ENCODE results near the gene SELENOP.
"Not testable (repeated sequence)": the region's sequence is repeated elsewhere in the genome, so short reads cannot be mapped to it uniquely, and the experiment has no call there.

SELENOP gene

DNA sequence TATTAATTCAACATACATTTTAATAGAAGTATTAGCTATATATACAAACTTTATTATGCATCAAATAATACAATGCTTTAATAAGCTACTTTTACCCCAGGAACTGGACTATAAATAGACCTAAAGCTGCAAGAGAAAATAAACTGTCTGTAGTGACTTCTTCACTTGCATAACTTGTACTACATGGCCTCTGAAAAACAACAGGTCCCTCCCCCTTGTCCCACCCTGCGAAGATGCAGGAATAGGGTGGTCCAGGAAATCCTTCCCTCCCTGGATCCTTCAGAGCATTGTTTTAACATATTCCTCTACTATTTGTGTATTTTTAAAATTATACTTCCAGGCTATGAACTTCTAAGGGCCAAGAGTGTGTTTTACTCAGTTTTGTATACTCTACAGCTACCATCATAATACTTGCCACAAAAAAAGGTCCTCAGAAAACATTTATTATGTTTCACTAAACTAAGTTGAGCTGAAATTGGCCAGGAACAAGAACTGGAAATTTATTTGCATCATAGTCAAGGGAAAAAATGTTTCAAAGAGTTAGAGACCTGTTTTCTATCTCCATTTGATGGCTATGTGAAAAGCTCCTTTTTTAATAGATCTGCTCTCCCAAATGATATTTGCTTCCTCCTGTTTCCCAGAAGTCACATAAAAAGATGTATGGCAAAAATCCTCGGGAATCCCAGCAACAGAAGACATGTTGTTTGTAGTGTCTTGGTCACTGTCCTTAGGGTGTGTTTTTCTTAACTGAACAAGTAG, 15.2 kb upstream of the SELENOP start:
- H3K36me3 ChIP-seq (ENCODE audit: control insufficient read depth in 4 of 4, insufficient read depth in 4 of 4, low read length in 3 of 4): no peaks in the 10 kb centered on the region
- DNase-seq: no peak
- peak overlapping the region in 1 of 7 experiments; percentile 14 for H3K4me3 ChIP-seq (ENCODE audit: control insufficient read depth in 1 of 7, extremely low read depth in 1 of 7, insufficient read depth in 4 of 7, low read depth in 2 of 7, low read length in 6 of 7)
- ChIA-PET CTCF (interaction anchor here (1.1 to 1.4 kb wide), 3 partner anchors 11 to 244 kb away, joined by 3 to 5 read pairs (median 3); no protein-coding TSS in a partner anchor), POLR2A (interaction anchor here (0.8 kb wide), 1 partner anchor 26 kb away, joined by 3 read pairs; no protein-coding TSS in a partner anchor)
- peaks cover 0 to 2% (median 0%) of the 10 kb centered on the region in 4 experiments for H3K4me1 ChIP-seq (ENCODE audit: control extremely low read depth in 1 of 4, control insufficient read depth in 4 of 4, insufficient read depth in 4 of 4, low read length in 3 of 4)
- no peaks in the 10 kb centered on the region for H3K9me3 ChIP-seq (ENCODE audit: control extremely low read depth in 1 of 5, control insufficient read depth in 4 of 5, insufficient read depth in 2 of 5, low read depth in 1 of 5, low read length in 4 of 5)
- WGBS (ENCODE audit: insufficient coverage): 89% methylated on average over 1 of the region's 2 CpGs
- no peaks in the 10 kb centered on the region for H3K27me3 ChIP-seq (replicated peaks in 2 of 5; ENCODE audit: control insufficient read depth in 4 of 5, insufficient read depth in 5 of 5, low read length in 4 of 5)
- no peak overlapping the region for H3K27ac ChIP-seq (ENCODE audit: insufficient read depth in 1 of 2, low read depth in 1 of 2, low read length in 2 of 2, poor library complexity in 1 of 2, severe bottlenecking in 2 of 2)

DNA sequence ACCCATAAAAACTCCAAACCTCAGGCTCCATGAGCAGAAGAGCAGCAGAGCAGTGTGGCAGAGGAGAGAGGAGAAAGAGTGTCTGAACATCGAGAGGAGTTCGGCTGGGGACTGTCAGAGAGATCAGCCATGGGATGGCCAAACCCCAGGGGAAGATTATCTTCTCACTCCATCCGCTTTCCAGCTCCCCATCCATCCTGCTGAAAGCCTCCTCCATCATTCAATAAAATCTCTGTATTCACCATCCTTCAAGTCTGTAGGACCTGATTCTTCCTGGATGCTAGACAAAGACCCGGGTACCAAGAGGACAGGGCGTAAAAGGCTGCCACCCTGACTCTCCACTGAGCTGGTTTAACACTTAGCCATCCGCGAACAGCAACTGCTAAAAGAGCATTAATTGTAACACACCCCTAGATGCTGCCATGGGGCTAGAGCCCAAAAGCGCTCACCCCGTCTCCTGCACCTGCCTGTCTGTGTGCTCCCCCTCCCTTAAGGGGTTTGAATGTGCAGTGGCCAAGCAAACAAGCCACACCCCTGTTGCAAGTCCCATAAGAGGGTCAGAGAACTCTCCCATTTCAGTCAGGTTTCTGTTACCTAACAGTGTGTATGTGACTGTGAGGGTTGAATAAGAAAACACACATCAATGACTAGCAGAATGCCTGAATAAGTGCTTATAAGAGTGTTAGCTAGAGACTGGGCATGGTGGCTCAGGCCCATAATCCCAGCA, 13.9 kb upstream of the SELENOP start:
- H3K36me3 ChIP-seq (ENCODE audit: control insufficient read depth in 4 of 4, insufficient read depth in 4 of 4, low read length in 3 of 4): no peaks in the 10 kb centered on the region
- no peaks in the 10 kb centered on the region for H3K9me3 ChIP-seq (ENCODE audit: control extremely low read depth in 1 of 5, control insufficient read depth in 4 of 5, insufficient read depth in 2 of 5, low read depth in 1 of 5, low read length in 4 of 5)
- H3K27ac ChIP-seq (ENCODE audit: insufficient read depth in 1 of 2, low read depth in 1 of 2, low read length in 2 of 2, poor library complexity in 1 of 2, severe bottlenecking in 2 of 2): no peak overlapping the region
- H3K4me1 ChIP-seq (ENCODE audit: control extremely low read depth in 1 of 4, control insufficient read depth in 4 of 4, insufficient read depth in 4 of 4, low read length in 3 of 4): peaks cover 0 to 2% (median 0%) of the 10 kb centered on the region in 4 experiments
- no peak overlapping the region for H3K4me3 ChIP-seq (ENCODE audit: control insufficient read depth in 1 of 7, extremely low read depth in 1 of 7, insufficient read depth in 4 of 7, low read depth in 2 of 7, low read length in 6 of 7)
- ChIA-PET POLR2A (no interaction called here), CTCF (interaction anchor here (0.5 to 1.2 kb wide), 3 partner anchors 12 to 1942 kb away, joined by 3 to 5 read pairs (median 4); no protein-coding TSS in a partner anchor)
- WGBS (ENCODE audit: insufficient coverage): 100% methylated on average over 7 of the region's 9 CpGs
- DNase-seq: no peak
- no peaks in the 10 kb centered on the region for H3K27me3 ChIP-seq (replicated peaks in 2 of 5; ENCODE audit: control insufficient read depth in 4 of 5, insufficient read depth in 5 of 5, low read length in 4 of 5)

DNA sequence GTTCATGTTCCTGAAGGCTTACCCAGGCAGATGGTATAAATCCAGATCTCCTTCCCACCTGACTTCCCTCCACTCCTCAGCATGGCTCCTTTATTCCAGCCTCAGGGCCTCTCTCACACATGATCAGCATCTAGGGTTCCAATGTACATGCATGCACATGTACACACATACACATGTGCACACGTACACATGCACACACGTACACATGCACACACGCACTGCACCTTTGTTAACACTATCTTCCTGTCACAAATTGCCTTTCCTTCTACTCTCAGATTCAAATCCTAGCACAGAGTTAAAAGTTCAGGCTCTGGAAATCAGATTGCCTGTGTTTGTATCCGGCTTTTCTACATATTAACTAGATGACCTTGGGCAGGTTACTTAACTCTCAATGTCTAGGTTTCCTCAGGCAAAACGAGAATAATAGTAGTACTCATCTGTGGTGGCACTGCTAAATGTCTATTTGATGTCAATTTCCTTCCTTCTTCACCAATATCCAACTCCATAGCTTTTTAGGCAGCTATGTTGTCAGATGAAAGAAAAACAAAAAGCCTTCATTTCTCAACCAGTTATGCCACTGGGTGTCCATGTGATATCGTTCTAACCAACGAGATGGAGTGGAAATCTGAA, 12.8 kb upstream of the SELENOP start:
- POLR2A ChIA-PET: no interaction called here
- CTCF ChIA-PET: no interaction called here
- H3K36me3 ChIP-seq (ENCODE audit: control insufficient read depth in 4 of 4, insufficient read depth in 4 of 4, low read length in 3 of 4): no peaks in the 10 kb centered on the region
- no peaks in the 10 kb centered on the region for H3K9me3 ChIP-seq (ENCODE audit: control extremely low read depth in 1 of 5, control insufficient read depth in 4 of 5, insufficient read depth in 2 of 5, low read depth in 1 of 5, low read length in 4 of 5)
- no peak overlapping the region for H3K4me3 ChIP-seq (ENCODE audit: control insufficient read depth in 1 of 7, extremely low read depth in 1 of 7, insufficient read depth in 4 of 7, low read depth in 2 of 7, low read length in 6 of 7)
- WGBS (ENCODE audit: insufficient coverage): 99% methylated on average over 6 of the region's 7 CpGs
- H3K27ac ChIP-seq (ENCODE audit: insufficient read depth in 1 of 2, low read depth in 1 of 2, low read length in 2 of 2, poor library complexity in 1 of 2, severe bottlenecking in 2 of 2): no peak overlapping the region
- no peak for DNase-seq
- no peaks in the 10 kb centered on the region for H3K4me1 ChIP-seq (ENCODE audit: control extremely low read depth in 1 of 4, control insufficient read depth in 4 of 4, insufficient read depth in 4 of 4, low read length in 3 of 4)
- no peaks in the 10 kb centered on the region for H3K27me3 ChIP-seq (replicated peaks in 2 of 5; ENCODE audit: control insufficient read depth in 4 of 5, insufficient read depth in 5 of 5, low read length in 4 of 5)

DNA sequence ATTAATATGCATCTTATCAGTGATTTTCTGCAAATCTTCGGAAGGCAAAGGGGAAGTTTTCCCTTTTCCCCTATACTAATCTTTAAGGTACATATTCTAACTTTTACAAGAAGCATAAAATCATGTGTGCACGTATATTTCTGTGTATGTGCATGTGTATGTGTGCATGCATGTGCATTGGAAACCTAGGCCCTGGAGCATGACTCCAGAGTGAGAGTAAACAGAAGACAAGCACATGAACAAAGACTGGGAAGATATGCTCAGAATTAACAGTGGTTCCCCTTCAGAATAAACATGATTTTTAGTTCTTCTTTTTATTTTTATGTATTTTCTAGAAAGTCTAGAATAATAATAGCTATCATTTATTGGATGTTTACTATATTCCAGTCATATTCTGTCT, 10.9 kb upstream of the SELENOP start:
- H3K27me3 ChIP-seq (replicated peaks in 2 of 5; ENCODE audit: control insufficient read depth in 4 of 5, insufficient read depth in 5 of 5, low read length in 4 of 5): no peaks in the 10 kb centered on the region
- WGBS (ENCODE audit: insufficient coverage): no CpG with 5 or more reads among the region's 2 CpGs
- DNase-seq: no peak
- no peak overlapping the region for H3K4me3 ChIP-seq (ENCODE audit: control insufficient read depth in 1 of 7, extremely low read depth in 1 of 7, insufficient read depth in 4 of 7, low read depth in 2 of 7, low read length in 6 of 7)
- POLR2A ChIA-PET: no interaction called here
- no peak overlapping the region for H3K27ac ChIP-seq (ENCODE audit: insufficient read depth in 1 of 2, low read depth in 1 of 2, low read length in 2 of 2, poor library complexity in 1 of 2, severe bottlenecking in 2 of 2)
- CTCF ChIA-PET: no interaction called here
- H3K4me1 ChIP-seq (ENCODE audit: control extremely low read depth in 1 of 4, control insufficient read depth in 4 of 4, insufficient read depth in 4 of 4, low read length in 3 of 4): no peaks in the 10 kb centered on the region
- no peaks in the 10 kb centered on the region for H3K36me3 ChIP-seq (ENCODE audit: control insufficient read depth in 4 of 4, insufficient read depth in 4 of 4, low read length in 3 of 4)
- H3K9me3 ChIP-seq (ENCODE audit: control extremely low read depth in 1 of 5, control insufficient read depth in 4 of 5, insufficient read depth in 2 of 5, low read depth in 1 of 5, low read length in 4 of 5): no peaks in the 10 kb centered on the region

DNA sequence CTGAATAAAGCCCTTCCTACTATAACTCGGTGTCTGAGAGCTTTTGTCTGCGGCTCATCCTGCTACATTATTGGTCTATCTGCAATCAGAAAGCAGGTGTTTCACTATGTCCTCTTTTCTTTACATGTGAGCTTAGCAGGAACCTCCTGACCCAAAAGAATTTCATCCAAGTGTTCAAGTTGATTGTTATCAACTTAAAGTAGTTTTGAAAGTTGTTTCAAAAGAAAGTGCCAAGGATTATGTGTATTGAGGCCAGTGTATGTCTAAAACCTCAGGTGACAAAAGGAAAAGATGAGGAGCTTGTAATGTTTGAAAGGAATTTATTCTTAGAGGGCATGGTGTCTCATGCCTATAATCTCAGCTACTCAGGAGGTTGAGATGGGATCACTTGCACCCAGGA, 8.1 kb upstream of the SELENOP start:
- Histone ChIP-seq H3K4me3 (ENCODE audit: control insufficient read depth in 1 of 7, extremely low read depth in 1 of 7, insufficient read depth in 4 of 7, low read depth in 2 of 7, low read length in 6 of 7) (no peak overlapping the region), H3K27ac (ENCODE audit: insufficient read depth in 1 of 2, low read depth in 1 of 2, low read length in 2 of 2, poor library complexity in 1 of 2, severe bottlenecking in 2 of 2) (no peak overlapping the region), H3K27me3 (replicated peaks in 2 of 5; ENCODE audit: control insufficient read depth in 4 of 5, insufficient read depth in 5 of 5, low read length in 4 of 5) (no peaks in the 10 kb centered on the region), H3K36me3 (ENCODE audit: control insufficient read depth in 4 of 4, insufficient read depth in 4 of 4, low read length in 3 of 4) (no peaks in the 10 kb centered on the region), H3K9me3 (ENCODE audit: control extremely low read depth in 1 of 5, control insufficient read depth in 4 of 5, insufficient read depth in 2 of 5, low read depth in 1 of 5, low read length in 4 of 5) (no peaks in the 10 kb centered on the region), H3K4me1 (ENCODE audit: control extremely low read depth in 1 of 4, control insufficient read depth in 4 of 4, insufficient read depth in 4 of 4, low read length in 3 of 4) (no peaks in the 10 kb centered on the region)
- no peak for DNase-seq
- CTCF ChIA-PET: interaction anchor here (0.7 to 1.2 kb wide), 3 partner anchors 9 to 43 kb away, joined by 3 to 4 read pairs (median 3); no protein-coding TSS in a partner anchor
- POLR2A ChIA-PET: no interaction called here
- WGBS (ENCODE audit: insufficient coverage): 94% methylated on average over 2 of the region's 2 CpGs

DNA sequence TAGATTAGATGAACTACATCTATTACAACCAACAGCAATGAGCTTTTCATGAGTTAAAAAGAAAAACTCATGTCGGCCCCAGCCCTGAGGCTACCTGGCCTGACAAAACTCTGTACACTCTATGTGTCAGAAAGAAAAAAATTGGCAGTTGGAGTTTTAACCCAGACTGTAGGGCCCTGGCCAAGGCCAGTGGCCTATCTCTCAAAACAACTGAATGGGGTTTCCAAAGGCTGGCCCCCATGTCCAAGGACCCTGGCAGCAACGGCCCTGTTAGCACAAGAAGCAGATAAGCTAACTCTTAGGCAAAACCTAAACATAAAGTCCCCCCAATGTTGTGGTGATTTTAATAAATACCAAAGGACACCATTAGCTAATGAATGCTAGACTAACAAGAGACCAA, 4.9 kb upstream of the SELENOP start:
- POLR2A ChIA-PET: interaction anchor here (1.2 kb wide), 1 partner anchor 25 kb away, joined by 4 read pairs; no protein-coding TSS in a partner anchor
- H3K27me3 ChIP-seq (replicated peaks in 2 of 5; ENCODE audit: control insufficient read depth in 4 of 5, insufficient read depth in 5 of 5, low read length in 4 of 5); H3K4me3 ChIP-seq (ENCODE audit: control insufficient read depth in 1 of 7, extremely low read depth in 1 of 7, insufficient read depth in 4 of 7, low read depth in 2 of 7, low read length in 6 of 7); CTCF ChIA-PET; H3K36me3 ChIP-seq (ENCODE audit: control insufficient read depth in 4 of 4, insufficient read depth in 4 of 4, low read length in 3 of 4); H3K27ac ChIP-seq (ENCODE audit: insufficient read depth in 1 of 2, low read depth in 1 of 2, low read length in 2 of 2, poor library complexity in 1 of 2, severe bottlenecking in 2 of 2); H3K9me3 ChIP-seq (ENCODE audit: control extremely low read depth in 1 of 5, control insufficient read depth in 4 of 5, insufficient read depth in 2 of 5, low read depth in 1 of 5, low read length in 4 of 5); DNase-seq: not testable (repeated sequence)
- WGBS (ENCODE audit: insufficient coverage): 92% methylated on average over 2 of the region's 2 CpGs
- peaks cover 0 to 11% (median 5%) of the 10 kb centered on the region in 4 experiments for H3K4me1 ChIP-seq (ENCODE audit: control extremely low read depth in 1 of 4, control insufficient read depth in 4 of 4, insufficient read depth in 4 of 4, low read length in 3 of 4)

DNA sequence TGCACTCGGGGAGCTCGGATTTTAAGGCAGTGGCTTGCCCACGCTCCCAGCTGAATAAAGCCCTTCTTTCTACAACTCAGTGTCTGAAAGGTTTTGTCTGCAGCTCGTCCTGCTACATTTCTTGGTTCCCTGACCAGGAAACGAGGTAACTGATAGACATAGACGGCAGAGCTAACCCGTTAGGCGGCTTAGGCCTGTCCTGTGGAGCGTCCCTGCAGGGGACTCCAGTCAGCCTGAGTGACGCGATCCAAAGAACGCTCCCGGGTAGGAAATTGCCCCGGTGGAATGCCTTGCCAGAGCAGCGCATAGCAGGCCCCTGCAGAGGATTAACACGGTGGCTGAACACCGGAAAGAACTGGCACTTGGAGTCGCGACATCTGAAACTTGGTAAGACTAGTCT, 1.8 kb upstream of the SELENOP start:
- ChIA-PET CTCF (no interaction called here), POLR2A (no interaction called here)
- peaks cover 0 to 25% (median 10%) of the 10 kb centered on the region in 4 experiments for H3K4me1 ChIP-seq (ENCODE audit: control extremely low read depth in 1 of 4, control insufficient read depth in 4 of 4, insufficient read depth in 4 of 4, low read length in 3 of 4)
- no peak overlapping the region for H3K27ac ChIP-seq (ENCODE audit: insufficient read depth in 1 of 2, low read depth in 1 of 2, low read length in 2 of 2, poor library complexity in 1 of 2, severe bottlenecking in 2 of 2)
- 99% methylated on average over 18 of the region's 19 CpGs for WGBS (ENCODE audit: insufficient coverage)
- no peak for DNase-seq
- H3K4me3 ChIP-seq (ENCODE audit: control insufficient read depth in 1 of 7, extremely low read depth in 1 of 7, insufficient read depth in 4 of 7, low read depth in 2 of 7, low read length in 6 of 7): no peak overlapping the region
- H3K27me3 ChIP-seq (replicated peaks in 2 of 5; ENCODE audit: control insufficient read depth in 4 of 5, insufficient read depth in 5 of 5, low read length in 4 of 5): no peaks in the 10 kb centered on the region
- H3K9me3 ChIP-seq (ENCODE audit: control extremely low read depth in 1 of 5, control insufficient read depth in 4 of 5, insufficient read depth in 2 of 5, low read depth in 1 of 5, low read length in 4 of 5): no peaks in the 10 kb centered on the region
- H3K36me3 ChIP-seq (ENCODE audit: control insufficient read depth in 4 of 4, insufficient read depth in 4 of 4, low read length in 3 of 4): no peaks in the 10 kb centered on the region
